Measurements from ENCODE around the gene OLFM3. TPM values are rescaled to one million over a fixed set of nuclear protein-coding genes. Genes with fewer than 3 reads are reported as not detected.

The OLFM3 gene
- total and polyA plus RNA-seq, 2 donors (not counting 3 experiments of a cell fraction or from before 2014, with no cell fraction given), result not detected

DNA sequence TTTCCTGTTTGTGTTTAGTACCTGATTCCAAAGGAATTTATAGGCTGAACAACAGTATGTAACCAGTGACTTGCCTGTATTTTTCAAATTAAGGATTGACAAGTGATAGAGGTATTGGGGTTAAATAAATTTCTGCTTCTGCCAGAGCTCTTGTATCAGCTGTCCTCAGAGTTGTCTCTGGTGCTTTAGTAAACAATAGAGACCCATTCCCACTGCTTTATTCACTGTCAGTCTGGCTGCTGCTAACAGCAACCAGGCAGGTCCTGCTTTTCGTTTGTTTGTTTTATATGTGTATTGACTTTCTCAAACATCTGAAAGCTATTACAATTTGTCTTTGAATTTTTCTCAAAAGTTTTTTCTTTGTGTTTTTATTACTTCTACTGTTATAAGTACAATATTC is 76.1 kb downstream of the OLFM3 start:
- H3K9me3 ChIP-seq (replicated peaks; ENCODE audit: control insufficient read depth, insufficient read depth, low read length), result no peaks in the 10 kb centered on the region
- DNase-seq (ENCODE audit: low read depth, low spot score), result no peak
- ChIA-PET POLR2A (no interaction called here), CTCF (no interaction called here)
- no peaks in the 10 kb centered on the region for H3K36me3 ChIP-seq (ENCODE audit: control insufficient read depth in 2 of 2, extremely low read depth in 1 of 2, insufficient read depth in 2 of 2, low read length in 2 of 2)
- H3K79me2 ChIP-seq (ENCODE audit: control insufficient read depth, insufficient read depth, low read length), result no peaks in the 10 kb centered on the region
- H3K9ac ChIP-seq (replicated peaks; ENCODE audit: extremely low read depth, insufficient read depth, low read length), result no peak overlapping the region
- H3K4me3 ChIP-seq (replicated peaks in 1 of 3; ENCODE audit: insufficient read depth in 1 of 3, low read depth in 1 of 3, low read length in 3 of 3), result no peak overlapping the region
- dilution Hi-C loops (cut with MboI; ENCODE audit: extremely low pct_ligation_motif_present, low sequenced_read_pairs) (no loop called here), intact Hi-C loops (cut with micrococcal nuclease) (no loop called here)
- H3K4me2 ChIP-seq (ENCODE audit: insufficient read depth, low read length), result no peak overlapping the region
- BruUV-seq (replicated peaks), result no TSS peak
- H3K9me1 ChIP-seq (replicated peaks; ENCODE audit: control insufficient read depth, extremely low read depth, insufficient read depth, low read length), result no peaks in the 10 kb centered on the region
- TF ChIP-seq JUN (IDR thresholded peaks at IDR 0.05; ENCODE audit: borderline replicate concordance, insufficient read depth, insufficient read length, low read depth) (no peak), MYC (IDR thresholded peaks at IDR 0.05; ENCODE audit: low read depth, low read length) (no peak), FOS (IDR thresholded peaks at IDR 0.05; ENCODE audit: borderline replicate concordance, insufficient read depth, low read length) (no peak), POLR2A (IDR thresholded peaks at IDR 0.05; ENCODE audit: low read depth, low read length) (no peak), GATA2 (IDR thresholded peaks at IDR 0.05; ENCODE audit: insufficient read depth, insufficient read length, low read depth, low read length) (no peak), EZH2 (IDR thresholded peaks at IDR 0.05; ENCODE audit: borderline replicate concordance, low read depth, low read length, severe bottlenecking) (no peak), MAX (IDR thresholded peaks at IDR 0.05; ENCODE audit: insufficient read depth, insufficient read length) (no peak), POLR2AphosphoS5 (IDR thresholded peaks at IDR 0.05; ENCODE audit: insufficient read depth, low read depth, low read length) (no peak)
- TF ChIP-seq, protein P1, sequence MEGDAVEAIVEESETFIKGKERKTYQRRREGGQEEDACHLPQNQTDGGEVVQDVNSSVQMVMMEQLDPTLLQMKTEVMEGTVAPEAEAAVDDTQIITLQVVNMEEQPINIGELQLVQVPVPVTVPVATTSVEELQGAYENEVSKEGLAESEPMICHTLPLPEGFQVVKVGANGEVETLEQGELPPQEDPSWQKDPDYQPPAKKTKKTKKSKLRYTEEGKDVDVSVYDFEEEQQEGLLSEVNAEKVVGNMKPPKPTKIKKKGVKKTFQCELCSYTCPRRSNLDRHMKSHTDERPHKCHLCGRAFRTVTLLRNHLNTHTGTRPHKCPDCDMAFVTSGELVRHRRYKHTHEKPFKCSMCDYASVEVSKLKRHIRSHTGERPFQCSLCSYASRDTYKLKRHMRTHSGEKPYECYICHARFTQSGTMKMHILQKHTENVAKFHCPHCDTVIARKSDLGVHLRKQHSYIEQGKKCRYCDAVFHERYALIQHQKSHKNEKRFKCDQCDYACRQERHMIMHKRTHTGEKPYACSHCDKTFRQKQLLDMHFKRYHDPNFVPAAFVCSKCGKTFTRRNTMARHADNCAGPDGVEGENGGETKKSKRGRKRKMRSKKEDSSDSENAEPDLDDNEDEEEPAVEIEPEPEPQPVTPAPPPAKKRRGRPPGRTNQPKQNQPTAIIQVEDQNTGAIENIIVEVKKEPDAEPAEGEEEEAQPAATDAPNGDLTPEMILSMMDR (IDR thresholded peaks at IDR 0.05; ENCODE audit: extremely low read depth in 1 of 2, insufficient read depth in 1 of 2, low read depth in 1 of 2, low read length in 2 of 2), result no peak
- no peaks in the 10 kb centered on the region for H4K20me1 ChIP-seq (replicated peaks; ENCODE audit: control insufficient read depth, extremely low read depth, insufficient read depth, low read length)
- H2AFZ ChIP-seq (ENCODE audit: low read depth, low read length), result no peak overlapping the region
- H3K27me3 ChIP-seq (ENCODE audit: control insufficient read depth in 2 of 2, insufficient read depth in 2 of 2, low read length in 2 of 2), result no peaks in the 10 kb centered on the region
- FAIRE-seq, result no peak
- no peaks in the 10 kb centered on the region for H3K4me1 ChIP-seq (ENCODE audit: control insufficient read depth, extremely low read depth, insufficient read depth, low read length)
- H3K27ac ChIP-seq (ENCODE audit: insufficient read depth, low read depth, low read length), result no peak overlapping the region

Measured in endothelial cell of umbilical vein (primary cell).